Smooth muscle cell (in vitro differentiated cells): Measurements from ENCODE around the gene FAM110D. TPM values are rescaled to one million over a fixed set of nuclear protein-coding genes. Genes with fewer than 3 reads are reported as not detected.

Experiments used
- DNase-seq: peaks from one replicate; lab custom pipeline; 2025; ENCODE audit not compliant: unreplicated experiment; lab: John Stamatoyannopoulos, UW
- H2AFZ ChIP-seq: fragments of 200-600 bp; sonication (generic); 2 replicates; pipeline ENCODE4 v1.6.0; 2016; ENCODE audit warnings: antibody characterized with exemption, low read depth, mild to moderate bottlenecking
- H3F3A ChIP-seq: fragments of 200-600 bp; sonication (generic); 2 replicates; pipeline ENCODE4 v1.6.0; 2017; ENCODE audit warnings: antibody characterized with exemption, low read depth
- H3K27ac ChIP-seq: fragments of 200-600 bp; sonication (generic); 2 replicates; pipeline ENCODE4 v1.5.1; 2016; ENCODE audit warnings: low read depth, mild to moderate bottlenecking
- H3K27me3 ChIP-seq: fragments of 200-600 bp; sonication (generic); 2 replicates; pipeline ENCODE4 v1.6.1; 2016; ENCODE audit warnings: low read depth, mild to moderate bottlenecking
- H3K36me3 ChIP-seq: fragments of 200-600 bp; sonication (generic); 2 replicates; pipeline ENCODE4 v1.5.1; 2016; ENCODE audit warnings: low read depth
- H3K4me1 ChIP-seq: fragments of 200-600 bp; sonication (generic); 2 replicates; pipeline ENCODE4 v1.5.1; 2016; ENCODE audit warnings: low read depth
- H3K4me2 ChIP-seq: fragments of 200-600 bp; sonication (generic); 2 replicates; pipeline ENCODE4 v1.6.0; 2016; ENCODE audit warnings: mild to moderate bottlenecking
- H3K4me3 ChIP-seq: fragments of 200-600 bp; sonication (generic); 2 replicates; pipeline ENCODE4 v1.5.1; 2016; ENCODE audit warnings: mild to moderate bottlenecking
- H3K79me2 ChIP-seq: fragments of 200-600 bp; sonication (generic); 2 replicates; pipeline ENCODE4 v1.6.0; 2016; ENCODE audit warnings: low read depth, mild to moderate bottlenecking
- H3K9ac ChIP-seq: fragments of 200-600 bp; sonication (generic); 2 replicates; pipeline ENCODE4 v1.6.0; 2016; ENCODE audit warnings: low read depth
- H3K9me3 ChIP-seq: fragments of 200-600 bp; sonication (generic); replicated peaks from 2 replicates; pipeline ENCODE4 v1.5.1; 2016; ENCODE audit warnings: low read depth
- H4K20me1 ChIP-seq: fragments of 200-600 bp; sonication (generic); 2 replicates; pipeline ENCODE4 v1.6.0; 2016; ENCODE audit warnings: low read depth
- CTCF ChIP-seq: fragments of 200-600 bp; sonication (generic); IDR thresholded peaks from 2 replicates; pipeline ENCODE4 v1.5.1; 2017; ENCODE audit warnings: borderline replicate concordance, mild to moderate bottlenecking, antibody characterized with exemption; ENCODE audit not compliant: insufficient read depth, poor library complexity, severe bottlenecking
- WGBS: methylation state at CpG from one replicate; pipeline ENCODE4 v1.1.7; 2016; ENCODE audit warnings: low lambda C conversion rate; 5-methylcytosine and 5-hydroxymethylcytosine counted together
- polyA plus RNA-seq: library from polyadenylated mRNA; unstranded; fragments of >200 nt; fragmentation: Nextera tagmentation; extraction: Ambion mirVana; gene quantifications from 2 replicates; pipeline ENCODE4 v1.2.1, GENCODE V29; 2016
- total RNA-seq: library from RNA; depleted of rRNA; stranded (reverse); fragments of >200 nt; gene quantifications from 2 replicates; pipeline ENCODE4 v1.2.3, GENCODE V29; 2014

Gene FAM110D
- total and polyA plus RNA-seq, 2 experiments from 2014 or later, result not detected

- H3K9ac ChIP-seq, result no peak overlapping the region
- H4K20me1 ChIP-seq, result no peaks in the 10 kb centered on the region
- H3K79me2 ChIP-seq, result no peaks in the 10 kb centered on the region
- no peaks in the 10 kb centered on the region for H3K36me3 ChIP-seq
- H3F3A ChIP-seq, result peaks cover 8% of the 10 kb centered on the region
- no peaks in the 10 kb centered on the region for H3K27me3 ChIP-seq
- no peak for TF ChIP-seq CTCF
- no peak overlapping the region for H2AFZ ChIP-seq
- no peak overlapping the region for H3K4me3 ChIP-seq
- no peak overlapping the region for H3K27ac ChIP-seq
- peaks cover 26% of the 10 kb centered on the region for H3K4me1 ChIP-seq
- H3K4me2 ChIP-seq, result peak overlapping the region; percentile 88
- WGBS, result 51% methylated on average over 17 of the region's 19 CpGs
- H3K9me3 ChIP-seq, result no peaks in the 10 kb centered on the region
- DNase-seq, result no peak
Measured at GRCh38 chr1:26164861-26165842, 6.3 kb downstream of the FAM110D start.

- no peak overlapping the region for H2AFZ ChIP-seq
- H3K4me3 ChIP-seq, result no peak overlapping the region
- DNase-seq, result no peak
- H4K20me1 ChIP-seq, result no peaks in the 10 kb centered on the region
- peaks cover 8% of the 10 kb centered on the region for H3F3A ChIP-seq
- no peak overlapping the region for H3K27ac ChIP-seq
- H3K9ac ChIP-seq, result no peak overlapping the region
- peaks cover 4% of the 10 kb centered on the region for H3K79me2 ChIP-seq
- 89% methylated on average over 4 of the region's 4 CpGs for WGBS
- no peak overlapping the region for H3K4me2 ChIP-seq
- no peaks in the 10 kb centered on the region for H3K36me3 ChIP-seq
- H3K27me3 ChIP-seq, result no peaks in the 10 kb centered on the region
- no peaks in the 10 kb centered on the region for H3K9me3 ChIP-seq
- H3K4me1 ChIP-seq, result peaks cover 33% of the 10 kb centered on the region
- no peak for TF ChIP-seq CTCF
Measured at GRCh38 chr1:26166719-26167281, 7.9 kb downstream of the FAM110D start.

- Histone ChIP-seq H3K9ac (peak within 1 kb of the TSS; percentile 93), H4K20me1 (no peaks in the 10 kb centered on the region), H3K27ac (peak within 1 kb of the TSS; percentile 70), H2AFZ (peak within 1 kb of the TSS; percentile 80), H3K4me1 (peaks cover 29% of the 10 kb centered on the region), H3K36me3 (no peaks in the 10 kb centered on the region), H3K4me3 (peak within 1 kb of the TSS; percentile 84), H3K4me2 (peak within 1 kb of the TSS; percentile 97), H3F3A (peaks cover 8% of the 10 kb centered on the region), H3K27me3 (no peaks in the 10 kb centered on the region), H3K9me3 (no peaks in the 10 kb centered on the region), H3K79me2 (peaks cover 4% of the 10 kb centered on the region)
- no peak for DNase-seq
- no peak for TF ChIP-seq CTCF
- 95% methylated on average over 5 of the region's 5 CpGs for WGBS
Measured at GRCh38 chr1:26168410-26169197, 9.7 kb downstream of the FAM110D start, which contains the start of gene C1orf232. Gene C1orf232, minus strand, starts transcription at chr1:26168963. Its CDS starts 464 bp downstream, at chr1:26168499.
